Eye (tissue), 1 donor: Measurements from ENCODE around the gene COL4A1.

Source experiments
- DNase-seq: peaks from one replicate; pipeline ENCODE4 v3.0.0-alpha.2; 2015

Gene COL4A1

DNA sequence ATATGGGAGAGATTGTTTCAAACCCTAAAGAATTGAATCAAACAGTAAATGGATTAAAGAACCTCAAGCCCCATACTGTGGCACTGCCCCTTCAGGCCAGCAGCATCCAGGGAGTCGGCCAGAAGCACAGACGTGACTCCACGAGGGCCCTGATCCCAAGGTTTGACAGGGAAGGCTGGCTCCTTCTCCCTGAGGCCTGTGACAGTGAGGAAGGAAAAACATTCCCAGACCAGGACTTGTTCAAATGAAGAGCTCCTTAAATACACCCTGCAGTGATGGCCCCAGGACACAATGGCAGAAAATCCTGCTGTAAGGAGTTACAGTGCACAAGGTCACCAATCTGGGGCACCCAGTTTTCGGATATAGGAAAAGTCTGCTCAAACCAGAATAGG is 91.0 kb downstream of the COL4A1 start:
- DNase-seq, result no peak

DNA sequence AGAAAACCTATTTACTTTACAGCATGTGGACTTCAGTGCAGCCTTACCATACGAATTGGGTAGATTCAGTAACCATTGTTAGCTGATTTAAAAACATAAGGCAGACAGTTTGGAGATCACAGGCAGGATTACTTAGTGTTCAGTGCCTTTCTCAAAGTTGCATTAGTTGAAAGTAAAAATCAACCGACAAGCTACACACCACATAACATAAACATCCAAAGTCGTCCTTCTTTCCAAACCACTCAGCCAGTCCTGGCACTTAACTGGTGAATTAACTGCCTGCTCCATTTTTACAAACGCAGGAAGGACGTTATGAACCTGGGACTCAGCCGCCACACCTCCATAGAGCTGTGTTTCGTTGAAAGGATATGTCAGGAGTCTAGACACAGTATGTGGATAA is 91.4 kb downstream of the COL4A1 start:
- DNase-seq, result no peak

- DNase-seq, result no peak
Measured at GRCh38 chr13:110214637-110215036, 92.3 kb downstream of the COL4A1 start.

DNA sequence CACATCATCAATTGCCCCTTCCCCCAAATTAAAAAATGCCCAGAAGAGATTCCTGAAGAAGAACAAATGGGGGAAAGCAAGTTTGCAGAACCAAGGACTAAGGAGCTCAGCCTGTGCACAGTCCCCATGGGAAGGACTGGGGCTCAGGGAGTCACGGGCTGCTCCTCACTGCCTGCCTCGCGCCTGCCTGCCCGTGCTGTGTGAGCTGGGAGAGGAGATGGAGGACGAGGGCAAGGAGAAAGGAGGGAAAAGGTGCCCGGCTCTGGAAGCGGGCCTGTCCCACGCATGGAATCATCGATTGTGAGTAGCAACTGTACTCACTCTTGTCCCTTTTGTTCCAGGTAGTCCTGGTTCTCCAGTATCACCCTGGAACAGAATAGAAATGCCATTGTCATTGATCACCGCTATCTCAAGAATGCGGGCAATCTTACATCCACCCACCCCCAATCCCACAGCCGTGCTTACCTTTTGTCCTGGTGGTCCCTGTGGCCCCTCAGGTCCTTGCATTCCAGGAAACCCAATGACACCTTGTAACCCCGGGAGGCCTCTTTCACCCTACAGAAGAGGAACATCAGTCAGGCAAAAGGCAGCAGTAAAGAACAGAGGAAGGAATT is 93.4 kb downstream of the COL4A1 start:
- no peak for DNase-seq

DNA sequence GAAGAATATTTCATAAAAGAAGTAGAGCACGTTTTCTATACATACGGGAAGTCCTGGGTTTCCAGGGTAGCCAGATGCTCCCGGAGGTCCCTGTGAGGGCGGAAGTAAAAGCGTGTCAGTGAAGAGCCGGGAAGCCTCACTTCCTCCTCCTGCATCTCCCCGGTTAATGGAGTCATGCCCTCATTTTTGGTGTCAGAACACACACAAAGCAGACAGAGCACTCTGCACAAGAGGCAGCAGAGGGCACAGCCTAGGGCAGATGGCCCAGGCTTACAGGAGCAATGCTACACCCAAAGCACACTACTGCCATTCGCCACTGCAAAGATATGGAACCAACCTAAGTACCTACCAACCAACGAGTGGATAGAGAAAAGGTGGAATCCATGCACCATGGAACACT is 94.4 kb downstream of the COL4A1 start:
- DNase-seq, result no peak

- no peak for DNase-seq
Measured at GRCh38 chr13:110211735-110212134, 95.2 kb downstream of the COL4A1 start.

DNA sequence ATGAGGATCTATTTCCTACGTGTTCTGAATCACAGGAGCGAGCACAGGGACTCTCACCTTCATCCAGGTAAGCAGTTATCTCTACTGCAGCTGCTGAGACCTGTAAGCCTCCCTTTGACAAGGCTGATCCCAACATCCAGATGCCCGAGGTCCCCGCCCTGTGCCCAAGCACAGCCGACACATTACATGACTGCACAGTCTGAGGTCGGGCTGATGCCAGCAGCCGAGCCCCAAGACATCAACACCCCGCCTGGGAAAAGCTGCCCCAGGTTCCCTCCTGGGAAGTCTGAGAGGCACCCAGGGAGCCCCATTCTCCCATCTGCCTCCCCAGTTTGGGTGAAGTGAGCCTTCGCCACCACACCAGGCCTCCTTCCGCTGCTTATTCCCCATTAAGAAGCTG is 95.9 kb downstream of the COL4A1 start:
- DNase-seq, result no peak

GRCh38 chr13:110210604-110210985 is 96.4 kb downstream of the COL4A1 start:
- DNase-seq, result no peak

GRCh38 chr13:110209950-110210603 is 96.9 kb downstream of the COL4A1 start:
- DNase-seq, result no peak

DNA sequence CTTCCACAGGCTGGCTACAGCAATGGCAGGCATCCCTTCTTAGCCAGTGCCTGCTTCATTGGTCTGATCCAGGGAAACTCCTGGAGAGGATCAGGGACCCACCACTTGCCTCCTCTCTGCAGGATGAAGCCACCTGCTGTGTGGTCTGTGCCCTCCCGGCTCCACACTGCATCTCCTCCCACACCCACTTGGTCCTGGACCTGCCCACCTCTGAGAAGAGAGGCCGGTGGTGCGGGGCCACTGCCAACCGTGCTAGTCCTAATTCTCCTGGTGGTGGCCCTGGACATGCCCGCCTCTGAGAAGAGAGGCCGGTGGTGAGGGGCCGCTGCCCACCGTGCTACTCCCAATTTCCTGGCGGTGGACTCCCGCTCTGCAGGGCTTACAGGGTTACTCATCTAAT is 98.8 kb downstream of the COL4A1 start:
- no peak for DNase-seq

DNA sequence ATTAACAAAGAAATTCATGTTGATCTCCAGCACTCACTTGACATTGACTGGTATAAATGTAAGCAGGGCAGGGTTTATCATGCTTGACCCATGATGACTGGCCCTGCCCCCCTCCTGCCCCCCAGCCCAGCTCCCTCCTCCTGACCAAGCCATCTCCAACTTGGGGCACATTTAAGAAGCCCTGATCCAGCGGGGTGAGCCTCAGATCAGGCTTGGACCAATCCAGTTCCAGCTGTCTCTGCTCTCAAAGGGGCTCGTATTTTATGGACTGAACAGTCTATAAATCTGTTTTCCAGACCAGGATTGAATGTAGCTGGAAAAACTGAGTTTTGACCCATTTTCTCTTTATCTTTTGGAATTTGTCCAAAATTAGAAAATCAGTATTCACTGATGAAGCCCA is 100.0 kb downstream of the COL4A1 start:
- DNase-seq, result no peak

DNA sequence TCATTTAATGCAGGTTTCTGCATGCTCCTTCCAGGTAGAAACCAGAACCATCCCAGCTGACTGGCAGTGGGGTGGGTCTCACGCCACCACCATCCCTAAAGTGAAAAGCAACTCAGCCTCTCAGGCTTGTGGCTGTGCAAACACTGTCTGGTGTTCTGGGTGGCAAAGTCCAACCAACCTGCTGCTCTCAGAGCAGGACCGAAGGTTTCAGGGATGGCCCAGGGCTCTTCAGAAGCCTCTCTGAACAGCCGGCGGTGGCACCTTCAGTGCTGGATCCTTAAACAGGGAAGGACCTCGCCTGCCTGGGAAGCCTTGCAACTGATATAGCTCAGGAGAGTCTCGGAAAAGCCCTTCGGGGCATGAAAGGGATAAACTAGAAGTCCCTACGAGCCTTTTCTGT is 100.8 kb downstream of the COL4A1 start:
- no peak for DNase-seq

DNA sequence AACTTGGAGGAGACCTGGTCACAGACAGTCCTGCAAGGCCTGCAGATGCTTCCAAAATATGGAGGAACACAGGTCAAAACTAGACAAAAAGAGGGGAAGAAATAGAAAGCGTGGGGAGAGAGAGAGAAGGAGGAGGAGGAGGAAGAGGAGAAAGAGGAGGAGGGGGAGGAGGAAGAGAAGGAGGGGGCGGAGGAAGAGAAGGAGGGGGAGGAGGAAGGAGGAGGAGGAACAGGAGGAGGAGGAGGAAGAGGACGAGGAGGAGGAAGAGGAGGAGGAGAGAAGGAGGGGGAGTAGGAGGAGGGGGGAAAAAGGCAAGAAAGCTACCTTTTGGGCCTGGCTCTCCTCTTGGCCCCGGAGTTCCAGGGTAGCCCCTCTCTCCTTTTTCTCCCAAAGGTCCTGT is 105.8 kb downstream of the COL4A1 start:
- DNase-seq, result no peak

DNA sequence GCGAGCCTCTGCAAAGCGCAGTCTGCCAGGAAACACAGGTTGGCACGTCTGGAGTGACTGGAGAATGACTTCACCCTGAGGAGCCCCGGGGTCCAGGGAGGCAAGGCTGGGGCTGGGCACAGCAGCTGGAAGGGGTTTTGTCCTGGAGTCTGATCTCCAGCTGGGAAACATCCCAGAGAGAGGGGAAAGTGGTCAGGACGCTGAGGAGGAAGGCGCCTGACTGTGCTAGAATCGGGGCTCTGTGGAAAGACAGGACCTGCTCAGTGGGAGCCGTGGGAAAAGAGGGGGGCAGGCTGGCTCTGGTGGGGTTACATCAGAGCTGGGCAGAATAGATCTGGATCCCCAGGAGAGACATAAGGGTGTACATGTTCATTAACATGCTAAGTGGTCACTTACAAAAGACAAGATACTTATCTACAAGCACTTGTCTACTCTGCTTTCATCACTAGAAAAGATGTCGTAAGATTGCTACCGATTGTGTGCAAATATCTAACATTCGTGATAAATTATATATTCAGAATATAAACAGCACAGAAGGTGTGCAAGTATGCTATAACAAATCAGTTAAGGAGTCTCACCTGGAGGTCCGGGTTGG is 106.6 kb downstream of the COL4A1 start:
- DNase-seq, result no peak

- no peak for DNase-seq
Measured at GRCh38 chr13:110199046-110199831, 107.7 kb downstream of the COL4A1 start.

GRCh38 chr13:110197471-110197870 is 109.5 kb downstream of the COL4A1 start:
- DNase-seq, result no peak

DNA sequence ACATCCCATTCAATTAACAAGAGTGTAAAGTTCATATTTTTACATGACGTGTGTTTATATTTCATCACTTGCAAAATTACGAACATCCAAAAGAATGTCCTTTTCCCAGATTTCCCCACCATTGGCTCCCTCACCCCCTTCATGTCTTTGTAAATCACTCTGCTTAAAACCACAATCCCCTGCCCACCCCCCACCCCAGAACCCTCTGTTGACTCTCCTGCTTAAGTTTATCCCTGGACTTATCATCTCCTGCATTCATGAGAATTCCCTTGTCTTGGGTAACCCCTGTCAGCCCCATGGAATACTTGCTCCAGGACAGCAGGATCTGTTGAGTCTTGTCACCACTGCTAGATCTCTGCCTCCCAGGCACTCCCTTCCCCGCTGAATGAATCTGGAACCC is 109.9 kb downstream of the COL4A1 start:
- DNase-seq, result no peak

DNA sequence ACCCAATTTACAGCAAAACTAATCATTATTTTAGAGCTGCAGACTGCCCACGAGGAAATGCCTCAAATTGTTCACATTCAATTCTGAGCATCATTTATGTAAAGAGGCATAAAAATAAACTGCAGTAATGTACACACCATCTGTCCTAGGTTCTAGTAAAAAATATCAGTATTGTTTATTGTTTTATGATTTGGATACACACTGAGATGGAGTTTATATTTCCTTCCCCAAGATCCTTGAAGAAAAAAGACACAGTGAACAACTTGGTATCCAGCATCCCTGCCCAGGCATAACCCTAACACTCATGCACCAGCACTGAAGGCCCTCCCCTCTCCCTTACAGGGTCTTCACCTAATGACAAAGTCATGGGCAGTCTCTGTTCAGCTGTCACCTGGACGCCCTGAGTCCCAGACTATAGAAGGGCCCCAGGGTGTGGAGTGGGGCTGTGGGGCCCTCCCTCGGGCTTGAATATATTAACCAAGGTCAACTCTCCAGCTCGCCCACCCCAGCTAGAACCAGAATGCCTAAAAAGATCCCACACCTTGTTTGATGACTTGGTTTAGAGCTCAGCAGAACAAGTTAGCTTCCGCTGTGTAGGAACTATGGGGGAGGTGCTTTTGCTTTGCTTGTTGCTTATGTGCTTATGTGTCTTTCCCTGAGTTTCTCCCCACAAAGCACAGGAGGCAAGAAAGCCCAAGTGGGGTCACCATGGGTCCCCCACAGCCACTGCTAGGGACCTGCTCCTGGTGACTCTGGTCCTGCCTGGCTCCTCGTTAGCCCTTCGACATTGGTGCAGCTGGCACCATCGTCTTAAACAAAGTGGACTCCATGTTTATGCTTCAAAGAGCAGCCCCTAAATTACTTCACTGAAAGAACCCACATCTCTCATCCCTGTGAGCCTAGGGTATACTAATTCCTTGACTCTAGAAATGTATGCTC is 111.1 kb downstream of the COL4A1 start:
- no peak for DNase-seq

DNA sequence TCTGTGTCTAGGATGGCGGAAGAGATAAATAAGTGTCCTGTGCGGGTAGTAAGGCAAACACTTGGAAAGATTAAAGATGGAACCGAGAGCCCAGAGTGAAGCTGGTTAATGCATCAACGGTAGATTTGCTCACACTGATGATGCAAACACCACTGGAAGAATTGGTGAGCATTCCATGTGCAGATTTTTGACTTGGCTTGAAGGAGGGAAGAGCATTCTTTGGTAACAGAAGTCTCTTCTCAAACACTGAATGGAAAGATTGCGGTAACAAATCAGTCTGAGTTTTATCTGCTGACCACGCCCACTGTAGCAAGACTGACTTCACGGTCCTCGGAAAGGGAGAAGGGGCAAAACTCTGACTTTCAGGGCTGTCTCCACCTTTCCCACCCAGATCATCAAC is 112.5 kb downstream of the COL4A1 start:
- DNase-seq, result no peak

DNA sequence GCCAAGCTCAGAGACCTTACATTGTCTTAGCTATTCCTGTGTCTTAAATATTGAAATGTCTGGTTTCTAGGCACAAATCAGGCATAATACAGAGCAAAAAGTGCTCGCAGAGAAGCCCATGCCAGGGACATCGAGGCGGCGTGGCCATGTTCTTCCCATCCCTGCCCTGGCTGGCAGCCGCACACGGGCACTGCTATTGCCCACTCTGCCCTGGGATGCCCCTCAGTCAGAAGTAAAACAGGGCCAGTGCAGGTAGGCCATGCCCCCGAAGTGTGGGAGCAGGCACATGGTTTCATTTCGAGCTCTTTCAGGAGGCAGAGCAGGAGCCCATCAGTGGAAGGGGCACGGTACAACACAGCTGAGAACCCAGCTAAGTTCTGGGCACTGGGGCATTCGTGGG is 113.5 kb downstream of the COL4A1 start:
- no peak for DNase-seq

DNA sequence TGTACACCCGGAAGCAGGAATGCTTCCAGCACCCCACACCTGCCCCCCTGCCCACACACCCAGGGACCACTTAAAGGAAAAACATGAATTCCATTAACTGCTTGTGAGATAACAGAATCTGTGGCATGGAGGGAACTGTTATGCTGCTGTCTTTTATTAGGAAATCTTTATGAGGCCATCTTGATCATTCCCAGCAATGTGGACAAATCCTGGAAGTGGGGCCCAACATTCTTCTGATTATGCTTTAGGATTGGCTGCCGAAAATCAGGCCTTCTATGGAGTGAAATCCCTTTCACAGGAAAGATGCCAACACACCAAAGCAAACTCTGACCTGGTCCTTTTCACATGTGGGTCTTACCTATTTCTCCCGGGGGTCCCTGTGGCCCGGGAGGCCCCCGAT is 114.5 kb downstream of the COL4A1 start:
- DNase-seq, result no peak

- DNase-seq, result no peak
Measured at GRCh38 chr13:110187641-110188161, 119.3 kb downstream of the COL4A1 start.
